K562 (cell line): ENCODE results near the gene VPS13D. TPM values are rescaled to one million over a fixed set of nuclear protein-coding genes. Genes with fewer than 3 reads are reported as not detected.

Experiments used
- ATAC-seq: fragments of 200-7000 bp; cut with Tn5 transposase; 3 replicates; pipeline ENCODE4 v1.9.1; 2020; ENCODE audit warnings: moderate library complexity
- BruUV-seq: library from RNA; stranded (reverse); fragments of 400-500 nt; replicated peaks from 2 replicates; lab custom pipeline; 2021; lab: Mats Ljungman, UMichigan
- CTCF ChIA-PET: fragments of 300-600 bp; formaldehyde crosslinking; extraction: SDS; loops from one replicate; lab custom pipeline; 2021; ENCODE audit warnings: low intra/inter-chr PET ratio; lab: Yijun Ruan, JAX
- POLR2A ChIA-PET: fragments of 300-600, 350-650 bp; sonication (Branson Sonifier 250); formaldehyde crosslinking; extraction: SDS; loops from one replicate; lab custom pipeline; 2021; ENCODE audit warnings: antibody characterized with exemption, inconsistent platforms; lab: Yijun Ruan, JAX
- DNase-seq, 4 experiments: peaks; one replicate each; pipeline versions ENCODE4 v3.0.0 to v3.0.0-alpha.2; 2011 to 2018; ENCODE audit warnings: low spot score in 3 of 4, mixed read lengths in 3 of 4; ENCODE audit errors: extremely low read depth in 1 of 4
- FAIRE-seq: peaks from 2 replicates; lab custom pipeline; 2011; peaks lifted over from hg19 to GRCh38; lab: Jason Lieb, UNC
- H2AFZ ChIP-seq: 2 replicates; pipeline ENCODE4 v1.6.0; 2011; ENCODE audit warnings: low read depth, low read length, control low read depth, inconsistent platforms
- H3K27ac ChIP-seq: fragments of 200-600 bp; 3 replicates; pipeline ENCODE4 v1.8.0; 2011; ENCODE audit warnings: low read depth, mild to moderate bottlenecking, control low read depth, inconsistent platforms, low read length, moderate library complexity, mixed read lengths; ENCODE audit errors: extremely low read depth
- H3K27me3 ChIP-seq, 2 experiments: fragments of 300-600 bp in 1 of 2; 2 replicates in 1 of 2; 3 replicates in 1 of 2; pipeline versions ENCODE4 v1.6.0 to v1.8.0; 2011; ENCODE audit warnings: inconsistent platforms in 2 of 2, low read length in 2 of 2, mild to moderate bottlenecking in 1 of 2, mixed read lengths in 1 of 2, moderate library complexity in 1 of 2; ENCODE audit not compliant: control insufficient read depth in 2 of 2, insufficient read depth in 2 of 2
- H3K36me3 ChIP-seq: fragments of 300-600 bp; 3 replicates; pipeline ENCODE4 v1.8.0; 2011; ENCODE audit warnings: mild to moderate bottlenecking, low read length, inconsistent platforms; ENCODE audit not compliant: control insufficient read depth, insufficient read depth
- H3K4me1 ChIP-seq, 2 experiments: fragments of 200-600 bp in 1 of 2; replicated peaks in 1 of 2; 2 replicates in 1 of 2; 3 replicates in 1 of 2; pipeline versions ENCODE4 v1.5.1 to v1.8.0; 2011; ENCODE audit warnings: inconsistent platforms in 2 of 2, low read length in 2 of 2, mild to moderate bottlenecking in 1 of 2, mixed read lengths in 1 of 2, moderate library complexity in 1 of 2; ENCODE audit not compliant: control insufficient read depth in 2 of 2, insufficient read depth in 2 of 2
- H3K4me2 ChIP-seq: 2 replicates; pipeline ENCODE4 v1.6.1; 2011; ENCODE audit warnings: low read length, control low read depth, inconsistent platforms, mixed read lengths; ENCODE audit not compliant: insufficient read depth
- H3K4me3 ChIP-seq: fragments of 200-600 bp; sonication (generic), shearing (Covaris generic); 2 replicates; pipeline ENCODE4 v1.5.1; 2016; ENCODE audit warnings: control low read depth, inconsistent platforms
- H3K79me2 ChIP-seq: fragments of 200-600 bp; 3 replicates; pipeline ENCODE4 v1.8.0; 2011; ENCODE audit warnings: low read length, inconsistent platforms; ENCODE audit not compliant: control insufficient read depth, insufficient read depth
- H3K9ac ChIP-seq, 2 experiments: 2 replicates each; pipeline versions ENCODE4 v1.6.0 to v1.6.1; 2011; ENCODE audit warnings: low read depth in 2 of 2, low read length in 2 of 2, control low read depth in 1 of 2, inconsistent platforms in 1 of 2, mild to moderate bottlenecking in 1 of 2, mixed read lengths in 1 of 2; ENCODE audit not compliant: insufficient read depth in 1 of 2
- H3K9me1 ChIP-seq: one replicate; pipeline ENCODE4 v1.6.0; 2011; ENCODE audit warnings: inconsistent platforms, mild to moderate bottlenecking, low read length, moderate library complexity; ENCODE audit not compliant: control insufficient read depth, insufficient read depth
- H3K9me3 ChIP-seq: replicated peaks from 2 replicates; pipeline ENCODE4 v1.5.1; 2011; ENCODE audit warnings: low read depth, low read length, inconsistent platforms; ENCODE audit not compliant: control insufficient read depth, insufficient read depth
- H4K20me1 ChIP-seq: replicated peaks from 2 replicates; pipeline ENCODE4 v1.6.1; 2011; ENCODE audit warnings: low read length, inconsistent platforms, mixed read lengths; ENCODE audit not compliant: control insufficient read depth, insufficient read depth
- CHCHD3 ChIP-seq: fragments of 250-450 bp; sonication (Bioruptor Pico); IDR thresholded peaks from 2 replicates; pipeline ENCODE4 v2.1.2; 2022; ENCODE audit warnings: mild to moderate bottlenecking
- KAT8 ChIP-seq: fragments of 450-650 bp; IDR thresholded peaks from 2 replicates; pipeline ENCODE4 v1.6.1; 2016; ENCODE audit warnings: low read depth, mild to moderate bottlenecking
- MAFF ChIP-seq: IDR thresholded peaks from 2 replicates; pipeline ENCODE4 v1.6.1; 2012; ENCODE audit warnings: low read length, improper control_type of control experiment
- MAFG ChIP-seq: fragments of 450-650 bp; conservative IDR thresholded peaks from 2 replicates; pipeline ENCODE4 v1.6.1; 2016; ENCODE audit warnings: missing genetic modification characterization, missing compliant biosample characterization
- MAFK ChIP-seq: IDR thresholded peaks from 2 replicates; pipeline ENCODE4 v1.6.1; 2011; ENCODE audit warnings: low read length, improper control_type of control experiment
- NFRKB ChIP-seq: fragments of 450-650 bp; IDR thresholded peaks from 2 replicates; pipeline ENCODE4 v1.6.1; 2016; ENCODE audit warnings: low read depth
- ZNF217 ChIP-seq: sonication (generic); formaldehyde crosslinking; IDR thresholded peaks from 2 replicates; pipeline ENCODE4 v1.8.0; 2022; ENCODE audit warnings: mild to moderate bottlenecking, missing genetic modification reagents
- ZNF316 ChIP-seq: fragments of 450-650 bp; IDR thresholded peaks from 2 replicates; pipeline ENCODE4 v1.6.1; 2016
- ZNF584 ChIP-seq: fragments of 200-800 bp; sonication (Bioruptor generic); IDR thresholded peaks from 2 replicates; pipeline ENCODE4 v1.6.1; 2016; ENCODE audit warnings: low read depth, mild to moderate bottlenecking, missing genetic modification characterization, missing compliant biosample characterization
- WGBS: fragments of 100-300 bp; shearing (Covaris generic); methylation state at CpG from one replicate; pipeline ENCODE4 v1.1.6; 2016; ENCODE audit warnings: low coverage, mixed read lengths; ENCODE audit not compliant: insufficient coverage; ENCODE audit errors: missing lambda C conversion rate; 5-methylcytosine and 5-hydroxymethylcytosine counted together
- in situ Hi-C: fragments of 300-500 bp; cut with MboI; formaldehyde crosslinking; loops from 4 replicates; pipeline ENCODE4 v1.15.0; 2018; ENCODE audit warnings: inconsistent platforms, mixed read lengths
- intact Hi-C: fragments of 100-400 bp; cut with micrococcal nuclease; formaldehyde crosslinking; loops from 2 replicates; pipeline ENCODE4 v1.14.2; 2022
- polyA plus RNA-seq, 8 experiments: library from polyadenylated mRNA; depleted of rRNA in 4 of 8; stranded (reverse) in 5 of 8; unstranded in 3 of 8; fragments of >200 nt; fragmentation: Nextera tagmentation in 2 of 8; fragmentation: Illumina TruSeq in 1 of 8; extraction: Ambion mirVana in 2 of 8; extraction: Trizol in 1 of 8; gene quantifications; 2 replicates each; pipeline versions ENCODE4 v1.2.1 to v1.2.3, GENCODE V29; 2011 to 2014; ENCODE audit warnings: inconsistent platforms in 1 of 8, missing spikeins in 1 of 8
- total RNA-seq, 7 experiments: library from RNA; depleted of rRNA in 6 of 7; stranded (reverse); fragments of >200 nt in 6 of 7; fragmentation: Illumina TruSeq in 2 of 7; extraction: Trizol in 2 of 7; gene quantifications; 2 replicates each; pipeline versions ENCODE4 v1.2.1 to v1.2.3, GENCODE V29; 2011 to 2021; ENCODE audit warnings: low replicate concordance in 1 of 7
- TF ChIP-seq, protein P1 (sequence below): sonication (generic); formaldehyde crosslinking; IDR thresholded peaks from 2 replicates; pipeline ENCODE4 v1.8.1; 2023; ENCODE audit warnings: mild to moderate bottlenecking, missing genetic modification reagents

The VPS13D gene
- total and polyA plus RNA-seq, 9 of the 15 experiments (the other 6 are each of a cell fraction or from before 2014, with no cell fraction given), result 6.1 to 51.5 (median 38.5) TPM

DNA sequence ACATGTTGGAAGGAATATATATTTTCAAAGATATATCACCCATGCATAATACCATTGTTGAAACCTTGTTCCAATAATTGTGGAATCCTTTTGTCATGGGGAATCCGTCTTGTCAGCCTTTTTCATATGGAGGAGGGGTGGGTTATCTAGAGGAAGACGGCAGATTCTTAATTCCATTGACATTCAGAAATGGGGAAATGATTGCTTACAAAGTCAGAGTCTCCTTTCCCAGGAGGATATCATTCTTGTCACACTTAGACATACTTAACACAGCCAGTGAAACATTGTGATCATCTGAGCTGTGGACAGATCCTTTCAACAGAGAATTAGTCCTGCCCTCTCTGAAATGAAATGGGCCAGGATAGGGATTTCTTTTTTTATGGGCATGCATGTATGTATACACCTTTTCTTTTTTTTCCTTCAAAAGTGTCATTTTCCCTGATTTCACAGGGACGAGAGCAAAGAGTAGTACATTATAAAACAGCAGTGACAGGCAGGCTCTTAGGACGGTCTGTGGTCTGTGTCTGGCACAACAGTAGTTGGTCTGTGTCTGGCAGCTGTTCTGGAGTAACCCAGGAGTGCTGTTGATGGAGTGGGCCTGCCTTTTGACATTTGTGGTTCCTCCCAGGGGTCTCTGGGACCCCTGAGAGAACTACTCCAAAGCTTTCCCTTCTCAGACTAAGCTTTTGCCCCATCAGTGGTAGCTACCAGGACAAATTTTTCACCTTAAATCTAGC, 50.1 kb downstream of the VPS13D start (continued):
- TF ChIP-seq MAFF (peak; percentile 40; the same call in 1 of the 2 replicates), ZNF217 (CRISPR knock-in tag) (no peak), MAFK (peak; percentile 46), MAFG (0 out of 2 replicates have a peak, but pooled peaks have one; percentile 22), ZNF316 (peak; percentile 79)

DNA sequence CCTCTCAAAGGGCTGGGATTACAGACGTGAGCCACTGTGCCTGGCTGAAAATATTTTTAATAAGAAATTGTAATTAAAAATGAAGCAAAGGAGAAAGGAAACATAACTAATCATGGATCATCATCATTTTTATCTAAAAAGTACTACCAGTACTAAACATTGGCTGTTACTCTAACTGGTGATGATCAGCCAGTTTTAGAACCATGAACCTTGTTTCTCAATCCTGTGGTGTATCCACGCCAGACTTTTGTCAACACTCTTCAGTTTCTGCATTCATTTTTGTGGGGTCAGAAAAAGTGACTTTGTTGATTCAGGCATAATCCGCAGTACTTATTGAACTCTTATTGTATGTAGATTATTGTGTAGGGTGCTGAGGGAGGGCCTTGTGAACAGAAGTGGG, 52.3 kb downstream of the VPS13D start:
- intact Hi-C loops, result no loop called here
- Histone ChIP-seq H3K4me1 (no peaks in the 10 kb centered on the region), H3K36me3 (peaks cover 82% of the 10 kb centered on the region), H3K4me3 (no peak overlapping the region), H3K79me2 (peaks cover 22% of the 10 kb centered on the region; the same call in 2 of the 3 replicates), H3K27ac (no peak overlapping the region), H3K4me2 (no peak overlapping the region), H3K9ac (no peak overlapping the region), H2AFZ (no peak overlapping the region), H3K9me1 (no peaks in the 10 kb centered on the region), H3K9me3 (no peaks in the 10 kb centered on the region), H4K20me1 (peaks cover 6% of the 10 kb centered on the region), H3K27me3 (no peaks in the 10 kb centered on the region)
- FAIRE-seq (no peak), ATAC-seq (no peak), DNase-seq (no peak)
- in situ Hi-C loops, result no loop called here
- TF ChIP-seq ZNF584, result no peak
- TF ChIP-seq, protein P1, sequence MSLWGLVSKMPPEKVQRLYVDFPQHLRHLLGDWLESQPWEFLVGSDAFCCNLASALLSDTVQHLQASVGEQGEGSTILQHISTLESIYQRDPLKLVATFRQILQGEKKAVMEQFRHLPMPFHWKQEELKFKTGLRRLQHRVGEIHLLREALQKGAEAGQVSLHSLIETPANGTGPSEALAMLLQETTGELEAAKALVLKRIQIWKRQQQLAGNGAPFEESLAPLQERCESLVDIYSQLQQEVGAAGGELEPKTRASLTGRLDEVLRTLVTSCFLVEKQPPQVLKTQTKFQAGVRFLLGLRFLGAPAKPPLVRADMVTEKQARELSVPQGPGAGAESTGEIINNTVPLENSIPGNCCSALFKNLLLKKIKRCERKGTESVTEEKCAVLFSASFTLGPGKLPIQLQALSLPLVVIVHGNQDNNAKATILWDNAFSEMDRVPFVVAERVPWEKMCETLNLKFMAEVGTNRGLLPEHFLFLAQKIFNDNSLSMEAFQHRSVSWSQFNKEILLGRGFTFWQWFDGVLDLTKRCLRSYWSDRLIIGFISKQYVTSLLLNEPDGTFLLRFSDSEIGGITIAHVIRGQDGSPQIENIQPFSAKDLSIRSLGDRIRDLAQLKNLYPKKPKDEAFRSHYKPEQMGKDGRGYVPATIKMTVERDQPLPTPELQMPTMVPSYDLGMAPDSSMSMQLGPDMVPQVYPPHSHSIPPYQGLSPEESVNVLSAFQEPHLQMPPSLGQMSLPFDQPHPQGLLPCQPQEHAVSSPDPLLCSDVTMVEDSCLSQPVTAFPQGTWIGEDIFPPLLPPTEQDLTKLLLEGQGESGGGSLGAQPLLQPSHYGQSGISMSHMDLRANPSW (CRISPR knock-in tag), result no peak
- TF ChIP-seq KAT8, result no peak
- TF ChIP-seq CHCHD3 (CRISPR knock-in tag), result no peak
- no peak for TF ChIP-seq NFRKB
- 94% methylated on average over 3 of the region's 3 CpGs for WGBS
- CTCF ChIA-PET, result interaction anchor here (1.1 kb wide), 1 partner anchor 338 kb away, joined by 3 read pairs; no protein-coding TSS in a partner anchor
- POLR2A ChIA-PET, result no interaction called here
- BruUV-seq, result no TSS peak
